GM21825 (cell line): ENCODE data around the gene MMP23B.
"Not testable (repeated sequence)": the region's sequence is repeated elsewhere in the genome, so short reads cannot be mapped to it uniquely, and the experiment has no call there.

Experiments used
- ATAC-seq: cut with Tn5 transposase; IDR thresholded peaks from one replicate; pipeline ENCODE4 v1.9.1; 2021; ENCODE audit warnings: mild to moderate bottlenecking, moderate library complexity; ENCODE audit not compliant: unreplicated experiment

Gene MMP23B

GRCh38 chr1:1631782-1632420 lies at the start of gene MMP23B:
MMP23B (plus strand) TSS chr1:1632173; CDS start chr1:1632219, 46 bp downstream.
- ATAC-seq, result no peak

GRCh38 chr1:1582585-1583346 lies 49.2 kb upstream of the MMP23B start:
- ATAC-seq, result no peak

- no peak for ATAC-seq
Measured at GRCh38 chr1:1583347-1584010, 48.5 kb upstream of the MMP23B start.

- no peak for ATAC-seq
Measured at GRCh38 chr1:1591452-1591851, 40.5 kb upstream of the MMP23B start.

- no peak for ATAC-seq
Measured at GRCh38 chr1:1593834-1594601, 38.0 kb upstream of the MMP23B start.

- no peak for ATAC-seq
Measured at GRCh38 chr1:1594602-1595260, 37.2 kb upstream of the MMP23B start.

- not testable (repeated sequence) for ATAC-seq
Measured at GRCh38 chr1:1595341-1595740, 36.6 kb upstream of the MMP23B start.

- no peak for ATAC-seq
Measured at GRCh38 chr1:1596493-1597274, 35.3 kb upstream of the MMP23B start.

- ATAC-seq, result no peak
Measured at GRCh38 chr1:1597275-1597930, 34.6 kb upstream of the MMP23B start.

- no peak for ATAC-seq
Measured at GRCh38 chr1:1598051-1598719, 33.8 kb upstream of the MMP23B start.

- no peak for ATAC-seq
Measured at GRCh38 chr1:1598720-1599029, 33.3 kb upstream of the MMP23B start.

GRCh38 chr1:1599030-1599934 lies 32.7 kb upstream of the MMP23B start:
- no peak for ATAC-seq

- ATAC-seq, result no peak
Measured at GRCh38 chr1:1599935-1600860, 31.8 kb upstream of the MMP23B start, which contains the start of gene FNDC10. FNDC10 (minus strand) TSS chr1:1600135; CDS start chr1:1600015, 120 bp downstream.

GRCh38 chr1:1600861-1601563 lies 31.0 kb upstream of the MMP23B start:
- ATAC-seq, result no peak

GRCh38 chr1:1601564-1602303 lies 30.2 kb upstream of the MMP23B start:
- ATAC-seq, result no peak
